IMR-90 (cell line): ENCODE measurements around the gene SMIM14.

Experiments used
- POLR2A ChIP-seq: IDR thresholded peaks from 2 replicates; pipeline ENCODE4 v1.6.1; 2012; ENCODE audit warnings: mild to moderate bottlenecking, low read depth, low read length
- RAD21 ChIP-seq: IDR thresholded peaks from 2 replicates; pipeline ENCODE4 v1.6.1; 2012; ENCODE audit warnings: low read length, improper control_type of control experiment

DNA sequence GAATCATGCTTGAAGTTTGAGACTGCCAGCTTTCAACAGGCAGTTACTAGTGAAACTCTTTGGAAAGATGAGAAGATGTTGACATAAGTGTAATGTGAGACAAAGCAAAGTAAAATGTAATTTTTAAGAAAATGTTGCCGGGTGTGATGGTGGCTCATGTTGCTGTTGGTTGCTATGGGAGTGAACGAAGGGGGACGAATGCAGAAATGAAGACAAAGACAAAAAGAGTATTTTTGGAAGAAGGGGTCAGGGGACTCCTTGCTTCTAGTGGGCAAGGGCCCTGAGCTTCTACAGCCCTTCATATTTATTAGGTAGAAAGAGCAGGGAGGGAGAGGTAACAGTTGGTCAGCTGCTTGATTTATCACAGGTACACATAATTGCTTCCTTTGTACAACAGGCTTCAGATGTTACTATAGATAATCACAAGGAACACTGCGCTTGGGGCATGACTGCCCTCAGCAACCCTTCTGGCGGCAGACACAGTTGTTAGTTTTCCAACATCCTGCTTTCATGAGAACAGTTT lies 99.5 kb downstream of the SMIM14 start:
- TF ChIP-seq POLR2A (no peak), RAD21 (no peak)
